Ishikawa (cell line): ENCODE results near the gene PRKCE.

Source experiments
- EP300 ChIP-seq: IDR thresholded peaks from 2 replicates; pipeline ENCODE4 v1.6.1; 2012; ENCODE audit warnings: borderline replicate concordance
- FOXM1 ChIP-seq: IDR thresholded peaks from 2 replicates; pipeline ENCODE4 v1.6.1; 2012; ENCODE audit warnings: low read depth, borderline replicate concordance
- NFIC ChIP-seq: IDR thresholded peaks from 2 replicates; pipeline ENCODE4 v1.6.1; 2012
- YY1 ChIP-seq: IDR thresholded peaks from 2 replicates; pipeline ENCODE4 v1.6.1; 2012; ENCODE audit warnings: low read depth

- no peak for TF ChIP-seq YY1
- TF ChIP-seq EP300 = no peak
- no peak for TF ChIP-seq NFIC
- TF ChIP-seq FOXM1 = no peak
Observed at GRCh38 chr2:45672138-45672537, 20.7 kb downstream of the PRKCE start.
